ENCODE data around the gene MAPKAP1. TPM values are rescaled to one million over a fixed set of nuclear protein-coding genes. Genes with fewer than 3 reads are reported as not detected.

The MAPKAP1 gene
- total RNA-seq, 4 donors from 2014 or later, result 57.6 to 70.2 (median 68.7) TPM

- no peaks in the 10 kb centered on the region for H3K36me3 ChIP-seq
- no peaks in the 10 kb centered on the region for H3K9me3 ChIP-seq
- no peak overlapping the region for H3K27ac ChIP-seq
- no peaks in the 10 kb centered on the region for H3K4me1 ChIP-seq
- no peaks in the 10 kb centered on the region for H3K27me3 ChIP-seq
- no peak overlapping the region for H3K4me3 ChIP-seq
- TF ChIP-seq CTCF (IDR thresholded peaks at IDR 0.05), result no peak
- TF ChIP-seq POLR2A (IDR thresholded peaks at IDR 0.05), result no peak
- no peak for DNase-seq (ENCODE audit: low spot score in 2 of 2)
- 70% methylated on average over 2 of the region's 2 CpGs for WGBS
Observed at GRCh38 chr9:125682340-125682739, 24.7 kb downstream of the MAPKAP1 start.

- H3K27me3 ChIP-seq, result no peaks in the 10 kb centered on the region
- H3K4me3 ChIP-seq, result no peak overlapping the region
- no peak overlapping the region for H3K27ac ChIP-seq
- H3K36me3 ChIP-seq, result no peaks in the 10 kb centered on the region
- 92% methylated on average over 5 of the region's 5 CpGs for WGBS
- no peaks in the 10 kb centered on the region for H3K4me1 ChIP-seq
- no peak for DNase-seq (ENCODE audit: low spot score in 2 of 2)
- no peaks in the 10 kb centered on the region for H3K9me3 ChIP-seq
- no peak for TF ChIP-seq CTCF (IDR thresholded peaks at IDR 0.05)
- TF ChIP-seq EP300 (IDR thresholded peaks at IDR 0.05), result no peak
- no peak for TF ChIP-seq POLR2A (IDR thresholded peaks at IDR 0.05)
Observed at GRCh38 chr9:125681657-125682056, 25.4 kb downstream of the MAPKAP1 start.

- DNase-seq (ENCODE audit: low spot score in 2 of 2), result no peak
- no peaks in the 10 kb centered on the region for H3K9me3 ChIP-seq
- H3K36me3 ChIP-seq, result no peaks in the 10 kb centered on the region
- H3K4me1 ChIP-seq, result no peaks in the 10 kb centered on the region
- no peak overlapping the region for H3K27ac ChIP-seq
- H3K27me3 ChIP-seq, result no peaks in the 10 kb centered on the region
- no peak overlapping the region for H3K4me3 ChIP-seq
- 87% methylated on average over 3 of the region's 3 CpGs for WGBS
- TF ChIP-seq POLR2A (IDR thresholded peaks at IDR 0.05) (no peak), POLR2AphosphoS5 (IDR thresholded peaks at IDR 0.05) (no peak), EP300 (IDR thresholded peaks at IDR 0.05) (no peak), CTCF (IDR thresholded peaks at IDR 0.05) (no peak)
Observed at GRCh38 chr9:125681086-125681622, 25.9 kb downstream of the MAPKAP1 start.

- H3K4me3 ChIP-seq, result no peak overlapping the region
- H3K36me3 ChIP-seq, result no peaks in the 10 kb centered on the region
- peaks cover 2% of the 10 kb centered on the region for H3K4me1 ChIP-seq
- DNase-seq (ENCODE audit: low spot score in 2 of 2), result no peak
- TF ChIP-seq CTCF (IDR thresholded peaks at IDR 0.05), result no peak
- no peak for TF ChIP-seq POLR2AphosphoS5 (IDR thresholded peaks at IDR 0.05)
- no peak for TF ChIP-seq EP300 (IDR thresholded peaks at IDR 0.05)
- TF ChIP-seq POLR2A (IDR thresholded peaks at IDR 0.05), result no peak
- H3K27ac ChIP-seq, result no peak overlapping the region
- no peaks in the 10 kb centered on the region for H3K9me3 ChIP-seq
- H3K27me3 ChIP-seq, result no peaks in the 10 kb centered on the region
Observed at GRCh38 chr9:125680445-125680844, 26.6 kb downstream of the MAPKAP1 start.

- WGBS, result 52% methylated on average over 8 of the region's 8 CpGs
- Histone ChIP-seq H3K9me3 (no peaks in the 10 kb centered on the region), H3K4me1 (peaks cover 7% of the 10 kb centered on the region), H3K27ac (no peak overlapping the region), H3K36me3 (no peaks in the 10 kb centered on the region), H3K27me3 (no peaks in the 10 kb centered on the region), H3K4me3 (no peak overlapping the region)
- DNase-seq (ENCODE audit: low spot score in 2 of 2), result no peak
- TF ChIP-seq POLR2AphosphoS5 (IDR thresholded peaks at IDR 0.05) (no peak), POLR2A (IDR thresholded peaks at IDR 0.05) (no peak), CTCF (IDR thresholded peaks at IDR 0.05) (no peak), EP300 (IDR thresholded peaks at IDR 0.05) (no peak)
Observed at GRCh38 chr9:125679597-125680189, 27.3 kb downstream of the MAPKAP1 start.

All from suprapubic skin (tissue), 4 donors.